ENCODE measurements around the gene CENPX. TPM values are rescaled to one million over a fixed set of nuclear protein-coding genes. Genes with fewer than 3 reads are reported as not detected.

The CENPX gene
- total and polyA plus RNA-seq, 2 of the 13 experiments (the other 11 are each of a cell fraction or from before 2014, with no cell fraction given), result 92.7 to 170 TPM

DNA sequence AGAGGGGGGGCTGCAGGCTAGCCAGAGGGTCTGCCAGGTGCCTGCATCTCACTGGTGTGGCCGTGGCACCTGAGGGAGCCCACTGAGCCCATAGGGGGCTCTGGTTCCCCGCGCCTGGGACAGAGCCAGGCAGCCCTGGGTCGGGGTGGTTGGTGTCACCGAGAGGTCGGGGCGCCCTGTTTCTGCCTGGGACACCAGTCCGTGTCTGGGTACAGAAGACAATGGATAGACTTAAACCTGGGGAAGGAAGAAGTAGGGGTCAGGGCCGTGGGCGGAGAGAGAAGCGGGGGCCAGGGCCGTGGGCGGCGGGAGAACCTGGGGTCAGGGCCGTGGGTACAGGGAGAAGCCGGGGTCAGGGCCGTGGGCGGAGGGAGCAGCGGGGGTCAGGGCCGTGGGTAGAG lies 25.9 kb upstream of the CENPX start:
- Histone ChIP-seq H3K9me3 (ENCODE audit: low read length) (no peaks in the 10 kb centered on the region), H3K36me3 (replicated peaks in 1 of 2; ENCODE audit: control insufficient read depth in 1 of 2, insufficient read depth in 2 of 2, low read length in 2 of 2) (peaks cover 8 to 29% of the 10 kb centered on the region in 2 experiments; a peak in 4 of 5 replicates), H3K9ac (ENCODE audit: insufficient read depth, low read depth, low read length) (no peak overlapping the region), H3K79me2 (ENCODE audit: insufficient read depth, low read length) (peaks cover 35% of the 10 kb centered on the region), H3K4me3 (replicated peaks in 1 of 3; ENCODE audit: insufficient read depth in 1 of 3, low read depth in 2 of 3, low read length in 3 of 3) (no peak overlapping the region), H3K4me2 (ENCODE audit: low read depth, low read length) (no peak overlapping the region), H2AFZ (ENCODE audit: low read length) (no peak overlapping the region), H3K27me3 (ENCODE audit: control insufficient read depth in 1 of 2, insufficient read depth in 2 of 2, low read length in 2 of 2) (no peaks in the 10 kb centered on the region; a peak in 2 of 5 replicates), H3K4me1 (ENCODE audit: insufficient read depth, low read length) (peaks cover 40% of the 10 kb centered on the region), H3K27ac (ENCODE audit: extremely low read length, insufficient read depth, low read length) (no peak overlapping the region), H4K20me1 (ENCODE audit: insufficient read depth, low read length) (no peaks in the 10 kb centered on the region; the same call in 1 of the 2 replicates)
- DNase-seq (ENCODE audit: low spot score) (no peak), FAIRE-seq (no peak), ATAC-seq (no peak)
- intact Hi-C loops (cut with micrococcal nuclease; ENCODE audit: unreplicated experiment), result no loop called here
- 90% methylated on average over 20 of the region's 20 CpGs for WGBS (ENCODE audit: low lambda C conversion rate)
- ChIA-PET CTCF (ENCODE audit: low intra/inter-chr PET ratio, low total read pairs) (no interaction called here), POLR2A (no interaction called here)
- no TSS peak for BruUV-seq (replicated peaks)
- TF ChIP-seq AGO2 (optimal IDR thresholded peaks at IDR 0.05; ENCODE audit: low read depth, low read length), result peak; percentile 10
- peak; percentile 65; the same call in 1 of the 2 replicates for TF ChIP-seq RBFOX2 (IDR thresholded peaks at IDR 0.05; ENCODE audit: low read depth, low read length)
- 0 out of 2 replicates have a peak, but pooled peaks have one; percentile 27 for TF ChIP-seq NR2C2 (CRISPR knock-in tag; IDR thresholded peaks at IDR 0.05; ENCODE audit: borderline replicate concordance)
- no peak for TF ChIP-seq ZNF34 (CRISPR knock-in tag; IDR thresholded peaks at IDR 0.05; ENCODE audit: borderline replicate concordance)
- in situ Hi-C loops (cut with HindIII; ENCODE audit: extremely low pct_ligation_motif_present, low pct_unique_long_range_greater_than_20kb), result no loop called here

GRCh38 chr17:82047914-82048570 lies 25.4 kb upstream of the CENPX start:
- Histone ChIP-seq H3K4me2 (ENCODE audit: low read depth, low read length) (no peak overlapping the region), H3K79me2 (ENCODE audit: insufficient read depth, low read length) (peaks cover 30% of the 10 kb centered on the region), H3K9me3 (ENCODE audit: low read length) (no peaks in the 10 kb centered on the region), H3K36me3 (replicated peaks in 1 of 2; ENCODE audit: control insufficient read depth in 1 of 2, insufficient read depth in 2 of 2, low read length in 2 of 2) (peaks cover 8 to 29% of the 10 kb centered on the region in 2 experiments; a peak in 4 of 5 replicates), H3K27me3 (ENCODE audit: control insufficient read depth in 1 of 2, insufficient read depth in 2 of 2, low read length in 2 of 2) (no peaks in the 10 kb centered on the region; a peak in 2 of 5 replicates), H2AFZ (ENCODE audit: low read length) (no peak overlapping the region), H3K9ac (ENCODE audit: insufficient read depth, low read depth, low read length) (no peak overlapping the region), H3K4me1 (ENCODE audit: insufficient read depth, low read length) (peaks cover 40% of the 10 kb centered on the region), H4K20me1 (ENCODE audit: insufficient read depth, low read length) (no peaks in the 10 kb centered on the region; the same call in 1 of the 2 replicates), H3K27ac (ENCODE audit: extremely low read length, insufficient read depth, low read length) (no peak overlapping the region), H3K4me3 (replicated peaks in 1 of 3; ENCODE audit: insufficient read depth in 1 of 3, low read depth in 2 of 3, low read length in 3 of 3) (no peak overlapping the region)
- DNase-seq (ENCODE audit: low spot score), result no peak
- no peak for ATAC-seq
- FAIRE-seq, result no peak
- CTCF ChIA-PET (ENCODE audit: low intra/inter-chr PET ratio, low total read pairs), result no interaction called here
- in situ Hi-C loops (cut with HindIII; ENCODE audit: extremely low pct_ligation_motif_present, low pct_unique_long_range_greater_than_20kb) (no loop called here), intact Hi-C loops (cut with micrococcal nuclease; ENCODE audit: unreplicated experiment) (no loop called here)
- WGBS (ENCODE audit: low lambda C conversion rate), result 91% methylated on average over 14 of the region's 25 CpGs
- TF ChIP-seq PCBP1 (IDR thresholded peaks at IDR 0.05; ENCODE audit: borderline replicate concordance, low read depth, low read length) (0 out of 2 replicates have a peak, but pooled peaks have one; percentile 44), SP140L (CRISPR knock-in tag; IDR thresholded peaks at IDR 0.05; ENCODE audit: borderline replicate concordance) (no peak), SOX6 (IDR thresholded peaks at IDR 0.05) (no peak), SOX6 (CRISPR knock-in tag; IDR thresholded peaks at IDR 0.05) (no peak), ZNF563 (CRISPR knock-in tag; IDR thresholded peaks at IDR 0.05) (no peak), AGO2 (optimal IDR thresholded peaks at IDR 0.05; ENCODE audit: low read depth, low read length) (peak; percentile 64), FOXC1 (CRISPR knock-in tag; IDR thresholded peaks at IDR 0.05; ENCODE audit: borderline replicate concordance) (no peak)
- BruUV-seq (replicated peaks), result no TSS peak
- POLR2A ChIA-PET, result no interaction called here

All from HepG2 (cell line).